Skeletal muscle satellite cell (primary cell): ENCODE measurements around the gene MDH2.
A peak's percentile ranks its signal among the peaks of the same experiment; 100 is the strongest.

Experiments
- H3K27me3 ChIP-seq: 2 replicates; pipeline ENCODE4 v1.7.0; 2013; ENCODE audit warnings: low read length; ENCODE audit not compliant: control insufficient read depth, insufficient read depth
- H3K36me3 ChIP-seq: 2 replicates; pipeline ENCODE4 v1.7.0; 2013; ENCODE audit warnings: mild to moderate bottlenecking, control low read depth, low read length; ENCODE audit not compliant: insufficient read depth
- H3K4me1 ChIP-seq: 2 replicates; pipeline ENCODE4 v1.7.0; 2013; ENCODE audit warnings: low read length; ENCODE audit not compliant: control insufficient read depth, insufficient read depth
- H3K4me2 ChIP-seq: 2 replicates; pipeline ENCODE4 v1.7.0; 2013; ENCODE audit warnings: mild to moderate bottlenecking, low read length
- H3K4me3 ChIP-seq: 2 replicates; pipeline ENCODE4 v1.7.0; 2013; ENCODE audit warnings: low read length
- H3K9ac ChIP-seq: 2 replicates; pipeline ENCODE4 v1.7.0; 2013; ENCODE audit warnings: mild to moderate bottlenecking, low read depth, low read length, moderate library complexity
- H3K9me3 ChIP-seq: replicated peaks from 2 replicates; pipeline ENCODE4 v1.7.0; 2013; ENCODE audit warnings: mild to moderate bottlenecking, control low read depth, low read length

The MDH2 gene

GRCh38 chr7:76063114-76063513, 15.2 kb downstream of the MDH2 start:
- H3K9ac ChIP-seq: no peak overlapping the region
- no peaks in the 10 kb centered on the region for H3K9me3 ChIP-seq
- H3K36me3 ChIP-seq: peaks cover 88% of the 10 kb centered on the region

GRCh38 chr7:76063525-76063924, 15.6 kb downstream of the MDH2 start:
- no peaks in the 10 kb centered on the region for H3K9me3 ChIP-seq
- no peak overlapping the region for H3K4me3 ChIP-seq
- H3K9ac ChIP-seq: no peak overlapping the region
- peaks cover 84% of the 10 kb centered on the region for H3K36me3 ChIP-seq
- H3K4me1 ChIP-seq: peaks cover 16% of the 10 kb centered on the region
- no peak overlapping the region for H3K4me2 ChIP-seq
- no peaks in the 10 kb centered on the region for H3K27me3 ChIP-seq

More at GRCh38 chr7:76063114-76063513, 15.2 kb downstream of the MDH2 start:
- Histone ChIP-seq H3K4me1 (peaks cover 14% of the 10 kb centered on the region), H3K4me2 (no peak overlapping the region), H3K27me3 (no peaks in the 10 kb centered on the region), H3K4me3 (no peak overlapping the region)

GRCh38 chr7:76064208-76064970, 16.5 kb downstream of the MDH2 start:
- H3K4me3 ChIP-seq: no peak overlapping the region
- peaks cover 24% of the 10 kb centered on the region for H3K4me1 ChIP-seq
- H3K27me3 ChIP-seq: no peaks in the 10 kb centered on the region
- no peak overlapping the region for H3K4me2 ChIP-seq
- H3K9me3 ChIP-seq: no peaks in the 10 kb centered on the region
- peaks cover 76% of the 10 kb centered on the region for H3K36me3 ChIP-seq
- no peak overlapping the region for H3K9ac ChIP-seq

- Histone ChIP-seq H3K9me3 (no peaks in the 10 kb centered on the region), H3K27me3 (no peaks in the 10 kb centered on the region), H3K4me3 (no peak overlapping the region), H3K4me2 (no peak overlapping the region), H3K9ac (no peak overlapping the region), H3K36me3 (peaks cover 68% of the 10 kb centered on the region), H3K4me1 (peaks cover 30% of the 10 kb centered on the region)
These were observed 17.2 kb downstream of the MDH2 start for GRCh38 chr7:76065016-76065612.

GRCh38 chr7:76066716-76067503, 19.0 kb downstream of the MDH2 start:
- peaks cover 38% of the 10 kb centered on the region for H3K4me1 ChIP-seq
- H3K9ac ChIP-seq: no peak overlapping the region
- no peak overlapping the region for H3K4me3 ChIP-seq
- no peaks in the 10 kb centered on the region for H3K27me3 ChIP-seq
- no peaks in the 10 kb centered on the region for H3K9me3 ChIP-seq
- H3K36me3 ChIP-seq: peaks cover 50% of the 10 kb centered on the region
- no peak overlapping the region for H3K4me2 ChIP-seq

- no peak overlapping the region for H3K4me3 ChIP-seq
These were observed 21.3 kb downstream of the MDH2 start for GRCh38 chr7:76069238-76069638.

GRCh38 chr7:76071316-76072242, 23.7 kb downstream of the MDH2 start:
- no peak overlapping the region for H3K4me3 ChIP-seq
- H3K4me1 ChIP-seq: peaks cover 40% of the 10 kb centered on the region
- no peak overlapping the region for H3K4me2 ChIP-seq
- H3K36me3 ChIP-seq: peaks cover 6% of the 10 kb centered on the region
- H3K27me3 ChIP-seq: no peaks in the 10 kb centered on the region
- no peaks in the 10 kb centered on the region for H3K9me3 ChIP-seq
- H3K9ac ChIP-seq: peak overlapping the region; percentile 78

More at GRCh38 chr7:76069238-76069638, 21.3 kb downstream of the MDH2 start:
- Histone ChIP-seq H3K9ac (no peak overlapping the region), H3K36me3 (peaks cover 29% of the 10 kb centered on the region), H3K9me3 (no peaks in the 10 kb centered on the region), H3K4me2 (peak overlapping the region; percentile 44), H3K4me1 (peaks cover 38% of the 10 kb centered on the region), H3K27me3 (no peaks in the 10 kb centered on the region)

- Histone ChIP-seq H3K27me3 (no peaks in the 10 kb centered on the region), H3K9ac (peak overlapping the region; percentile 78), H3K9me3 (no peaks in the 10 kb centered on the region), H3K4me2 (no peak overlapping the region), H3K4me3 (no peak overlapping the region), H3K4me1 (peaks cover 32% of the 10 kb centered on the region), H3K36me3 (no peaks in the 10 kb centered on the region)
These were observed 24.6 kb downstream of the MDH2 start for GRCh38 chr7:76072243-76073148.

- Histone ChIP-seq H3K9me3 (no peaks in the 10 kb centered on the region), H3K27me3 (no peaks in the 10 kb centered on the region), H3K4me2 (no peak overlapping the region), H3K9ac (no peak overlapping the region), H3K4me3 (no peak overlapping the region), H3K4me1 (peaks cover 25% of the 10 kb centered on the region), H3K36me3 (no peaks in the 10 kb centered on the region)
These were observed 25.6 kb downstream of the MDH2 start for GRCh38 chr7:76073335-76073990.
